Upper lobe of right lung (tissue), 1 donor: ENCODE results near the gene CCDC88C. TPM values are rescaled to one million over a fixed set of nuclear protein-coding genes. Genes with fewer than 3 reads are reported as not detected.

Source experiments
- ATAC-seq: fragments of 200-7000 bp; cut with Tn5 transposase; one replicate; pipeline ENCODE4 v1.9.1; 2020; ENCODE audit warnings: mild to moderate bottlenecking, moderate library complexity
- DNase-seq: peaks from one replicate; pipeline ENCODE4 v3.0.0-alpha.2; 2020
- H3K27ac ChIP-seq: fragments of 200-600 bp; one replicate; pipeline ENCODE4 v1.8.0; 2022
- H3K27me3 ChIP-seq: fragments of 200-600 bp; one replicate; pipeline ENCODE4 v1.8.0; 2022; ENCODE audit warnings: mild to moderate bottlenecking
- H3K36me3 ChIP-seq: fragments of 200-600 bp; one replicate; pipeline ENCODE4 v1.8.0; 2022
- H3K4me1 ChIP-seq: fragments of 200-600 bp; one replicate; pipeline ENCODE4 v1.8.0; 2022
- H3K4me3 ChIP-seq: fragments of 200-600 bp; one replicate; pipeline ENCODE4 v1.8.0; 2022; ENCODE audit warnings: mild to moderate bottlenecking
- H3K9me3 ChIP-seq: fragments of 200-600 bp; one replicate; pipeline ENCODE4 v1.8.0; 2022
- intact Hi-C: fragments of 100-400 bp; cut with DNase I; formaldehyde crosslinking; loops from one replicate; pipeline ENCODE4 v1.11.0; 2022
- total RNA-seq: library from RNA; stranded (reverse); fragmentation: NEBNext Ultra II Directional; extraction: Animal tissue kit (Norgen Biotek cat#: 25700); gene quantifications from one replicate; pipeline ENCODE4 v1.2.1, GENCODE V29; 2021
- TF ChIP-seq, protein P1 (sequence below): fragments of 200-600 bp; IDR thresholded peaks from one replicate; pipeline ENCODE4 v1.8.0; 2022; ENCODE audit warnings: antibody characterized with exemption
- donor health status: DM: no; HTN: yes; CAD: no; lungs with severe emphysema.

The CCDC88C gene
- total RNA-seq, 1 donor from 2014 or later, result 34.1 TPM

DNA sequence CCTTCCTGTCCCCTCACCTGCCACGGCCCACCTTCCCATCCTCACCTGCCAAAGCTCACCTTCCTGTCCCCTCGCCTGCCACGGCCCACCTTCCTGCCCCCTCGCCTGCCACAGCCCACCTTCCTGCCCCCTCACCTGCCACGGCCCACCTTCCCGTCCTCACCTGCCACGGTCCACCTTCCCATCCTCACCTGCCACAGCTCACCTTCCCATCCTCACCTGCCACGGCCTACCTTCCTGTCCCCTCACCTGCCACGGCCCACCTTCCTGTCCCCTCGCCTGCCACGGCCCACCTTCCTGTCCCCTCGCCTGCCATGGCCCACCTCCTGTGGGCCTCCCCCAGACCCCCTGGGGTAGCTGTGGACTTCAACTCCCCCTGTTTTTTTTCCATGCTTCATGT is 124.3 kb downstream of the CCDC88C start:
- no peak overlapping the region for H3K27ac ChIP-seq
- no peaks in the 10 kb centered on the region for H3K27me3 ChIP-seq
- H3K9me3 ChIP-seq, result no peaks in the 10 kb centered on the region
- ATAC-seq (no peak), DNase-seq (no peak)
- intact Hi-C loops, result no loop called here
- TF ChIP-seq, protein P1, sequence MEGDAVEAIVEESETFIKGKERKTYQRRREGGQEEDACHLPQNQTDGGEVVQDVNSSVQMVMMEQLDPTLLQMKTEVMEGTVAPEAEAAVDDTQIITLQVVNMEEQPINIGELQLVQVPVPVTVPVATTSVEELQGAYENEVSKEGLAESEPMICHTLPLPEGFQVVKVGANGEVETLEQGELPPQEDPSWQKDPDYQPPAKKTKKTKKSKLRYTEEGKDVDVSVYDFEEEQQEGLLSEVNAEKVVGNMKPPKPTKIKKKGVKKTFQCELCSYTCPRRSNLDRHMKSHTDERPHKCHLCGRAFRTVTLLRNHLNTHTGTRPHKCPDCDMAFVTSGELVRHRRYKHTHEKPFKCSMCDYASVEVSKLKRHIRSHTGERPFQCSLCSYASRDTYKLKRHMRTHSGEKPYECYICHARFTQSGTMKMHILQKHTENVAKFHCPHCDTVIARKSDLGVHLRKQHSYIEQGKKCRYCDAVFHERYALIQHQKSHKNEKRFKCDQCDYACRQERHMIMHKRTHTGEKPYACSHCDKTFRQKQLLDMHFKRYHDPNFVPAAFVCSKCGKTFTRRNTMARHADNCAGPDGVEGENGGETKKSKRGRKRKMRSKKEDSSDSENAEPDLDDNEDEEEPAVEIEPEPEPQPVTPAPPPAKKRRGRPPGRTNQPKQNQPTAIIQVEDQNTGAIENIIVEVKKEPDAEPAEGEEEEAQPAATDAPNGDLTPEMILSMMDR, result no peak
- H3K4me3 ChIP-seq, result no peak overlapping the region
- no peaks in the 10 kb centered on the region for H3K4me1 ChIP-seq
- H3K36me3 ChIP-seq, result peaks cover 55% of the 10 kb centered on the region

DNA sequence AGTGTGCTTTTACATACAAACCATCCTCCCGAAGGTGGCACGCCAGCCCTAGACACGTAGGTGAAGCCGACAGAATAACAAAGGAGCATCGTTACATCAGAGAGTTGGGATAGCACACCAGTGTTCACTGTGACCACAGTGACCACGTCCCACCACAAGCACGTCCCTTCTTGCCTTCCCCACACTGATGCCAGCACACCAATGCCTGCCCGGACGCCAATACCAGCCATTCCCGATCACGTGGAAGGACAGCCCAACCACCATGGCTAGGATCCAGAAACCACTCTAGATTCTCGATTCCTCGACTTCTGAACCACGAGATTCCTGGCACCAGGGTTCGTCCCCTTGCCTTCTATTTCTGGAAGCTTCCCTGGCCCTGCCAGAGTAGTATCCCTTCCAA is 125.1 kb downstream of the CCDC88C start:
- DNase-seq (no peak), ATAC-seq (no peak)
- H3K4me3 ChIP-seq, result no peak overlapping the region
- H3K4me1 ChIP-seq, result no peaks in the 10 kb centered on the region
- intact Hi-C loops, result no loop called here
- no peaks in the 10 kb centered on the region for H3K27me3 ChIP-seq
- H3K27ac ChIP-seq, result no peak overlapping the region
- no peaks in the 10 kb centered on the region for H3K9me3 ChIP-seq
- H3K36me3 ChIP-seq, result peaks cover 48% of the 10 kb centered on the region
- TF ChIP-seq, protein P1, result no peak

DNA sequence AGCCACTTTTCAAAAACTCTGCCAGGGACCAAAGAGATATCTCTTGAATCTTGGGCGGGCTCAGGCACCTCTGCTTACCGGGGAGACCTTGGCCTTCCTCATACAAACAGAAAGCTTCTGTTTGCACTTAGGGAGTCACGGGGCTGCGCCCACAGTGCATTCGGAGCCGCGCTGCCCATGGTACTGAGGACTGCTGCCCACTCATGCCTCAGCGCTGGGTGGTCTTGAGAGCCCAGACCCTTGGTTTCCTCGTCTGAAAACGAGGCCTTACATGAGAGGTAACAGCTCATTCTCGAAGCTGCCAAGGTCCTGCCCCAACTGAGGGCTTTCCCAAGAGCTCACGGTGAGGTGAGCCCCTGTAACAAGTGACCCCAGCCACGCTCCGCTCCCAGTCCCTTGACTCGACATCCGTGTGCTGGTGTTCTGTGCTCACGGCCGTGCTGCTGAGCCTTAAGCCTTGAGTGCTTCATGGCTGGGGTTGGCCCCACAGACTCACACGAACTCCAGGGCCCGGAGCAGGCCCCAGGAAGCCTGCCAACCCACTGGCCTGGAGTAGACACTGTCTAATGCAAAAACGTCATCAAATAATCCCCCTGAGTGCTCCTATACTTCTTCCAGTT is 125.7 kb downstream of the CCDC88C start:
- Histone ChIP-seq H3K4me3 (no peak overlapping the region), H3K27ac (no peak overlapping the region), H3K4me1 (no peaks in the 10 kb centered on the region), H3K36me3 (peaks cover 42% of the 10 kb centered on the region), H3K27me3 (no peaks in the 10 kb centered on the region), H3K9me3 (no peaks in the 10 kb centered on the region)
- no peak for ATAC-seq
- intact Hi-C loops, result no loop called here
- TF ChIP-seq, protein P1, result no peak
- no peak for DNase-seq

DNA sequence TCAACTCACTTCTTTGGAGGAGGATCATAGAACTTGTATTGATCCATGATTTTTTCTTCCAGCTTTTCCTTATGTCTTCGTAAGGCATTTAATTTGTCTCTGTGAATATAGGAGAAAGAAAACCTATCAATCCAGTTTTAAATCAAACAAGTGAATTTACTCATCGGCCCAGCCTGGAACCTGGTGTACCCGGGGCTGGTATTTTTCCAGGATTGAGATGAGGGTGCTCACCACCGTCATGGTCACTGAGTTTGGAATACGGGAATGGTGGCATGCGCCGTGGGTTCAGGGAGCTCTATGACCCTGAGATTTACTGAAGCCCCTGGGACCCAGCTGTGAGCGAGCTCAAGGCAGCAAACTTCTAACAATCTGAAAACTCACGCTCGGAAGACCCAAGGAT is 126.6 kb downstream of the CCDC88C start:
- Histone ChIP-seq H3K4me1 (no peaks in the 10 kb centered on the region), H3K27me3 (no peaks in the 10 kb centered on the region), H3K27ac (no peak overlapping the region), H3K4me3 (no peak overlapping the region), H3K36me3 (peaks cover 34% of the 10 kb centered on the region), H3K9me3 (no peaks in the 10 kb centered on the region)
- TF ChIP-seq, protein P1, result no peak
- DNase-seq (no peak), ATAC-seq (no peak)
- intact Hi-C loops, result no loop called here

DNA sequence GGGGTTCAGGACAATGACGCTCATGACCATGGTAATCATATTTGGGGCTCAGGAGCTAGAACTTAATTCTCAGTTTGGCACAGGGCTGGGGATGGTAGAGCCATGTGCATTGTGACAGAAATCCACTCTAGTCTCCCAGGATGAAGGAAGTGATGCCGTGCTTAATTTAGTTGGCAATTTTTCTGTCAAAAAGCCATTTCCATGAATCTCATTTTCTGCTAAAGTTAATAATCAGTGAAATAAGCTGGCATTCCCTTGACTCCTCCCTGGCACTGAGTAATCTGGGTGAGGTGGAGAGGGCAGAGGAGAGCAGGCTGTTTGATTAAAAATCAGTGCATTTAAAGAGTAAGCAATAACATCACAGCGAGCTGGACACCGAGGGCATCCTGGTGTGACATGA is 128.2 kb downstream of the CCDC88C start:
- no peak overlapping the region for H3K27ac ChIP-seq
- ATAC-seq (no peak), DNase-seq (no peak)
- no peaks in the 10 kb centered on the region for H3K4me1 ChIP-seq
- no peaks in the 10 kb centered on the region for H3K9me3 ChIP-seq
- H3K4me3 ChIP-seq, result no peak overlapping the region
- peaks cover 25% of the 10 kb centered on the region for H3K36me3 ChIP-seq
- H3K27me3 ChIP-seq, result no peaks in the 10 kb centered on the region
- intact Hi-C loops, result loop anchor here (5.0 kb wide), 1 partner anchor 112 kb away; no protein-coding TSS in a partner anchor
- TF ChIP-seq, protein P1, result no peak

DNA sequence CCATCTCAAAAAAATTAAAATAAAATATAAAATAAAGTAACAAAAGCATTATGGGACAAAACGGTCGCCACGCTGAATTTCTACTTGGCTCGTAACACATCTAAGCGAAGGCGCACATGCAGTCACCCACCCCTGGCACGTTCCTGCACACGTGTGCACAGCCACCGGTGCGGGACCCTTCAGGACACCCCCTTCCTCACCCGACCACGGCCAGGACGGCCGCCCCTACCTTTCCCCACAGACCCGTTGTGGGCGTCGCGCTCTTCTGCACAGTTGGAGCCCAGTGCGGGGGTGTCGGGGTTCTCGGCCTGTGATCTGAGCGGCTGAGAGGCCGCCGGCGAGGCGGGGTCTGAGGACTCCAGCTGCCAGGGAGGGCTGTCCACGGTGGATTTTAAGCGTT is 128.7 kb downstream of the CCDC88C start:
- no peak for ATAC-seq
- no peak overlapping the region for H3K27ac ChIP-seq
- no peaks in the 10 kb centered on the region for H3K9me3 ChIP-seq
- no peak overlapping the region for H3K4me3 ChIP-seq
- peaks cover 20% of the 10 kb centered on the region for H3K36me3 ChIP-seq
- H3K4me1 ChIP-seq, result no peaks in the 10 kb centered on the region
- TF ChIP-seq, protein P1, result no peak
- no peaks in the 10 kb centered on the region for H3K27me3 ChIP-seq
- no peak for DNase-seq
- intact Hi-C loops, result loop anchor here (5.0 kb wide), 1 partner anchor 112 kb away; no protein-coding TSS in a partner anchor
